Measurements from ENCODE around the gene SHANK2. TPM values are rescaled to one million over a fixed set of nuclear protein-coding genes. Genes with fewer than 3 reads are reported as not detected.

SHANK2 gene
- polyA plus RNA-seq, 1 donor (not counting 4 experiments of a cell fraction or from before 2014, with no cell fraction given), result 0.22 TPM

DNA sequence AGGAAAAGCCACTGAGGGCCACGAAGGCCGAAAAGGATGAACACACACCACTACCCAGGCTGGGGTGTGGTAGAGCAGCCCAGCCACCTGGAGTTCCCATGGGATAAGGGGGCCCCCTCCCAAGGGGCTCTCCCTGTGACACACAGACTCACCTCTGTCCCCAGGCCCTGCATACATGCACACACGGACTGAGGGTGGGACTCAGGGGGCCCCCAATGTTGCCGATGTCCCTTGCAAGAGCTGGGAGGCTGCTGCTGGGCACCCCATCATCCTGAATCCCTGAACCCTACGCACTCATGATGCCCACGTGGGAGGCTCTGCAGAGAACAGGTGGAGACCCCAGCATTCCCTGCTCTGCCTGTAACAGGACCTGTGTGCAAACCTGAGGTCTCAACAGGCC is 14.5 kb downstream of the SHANK2 start:
- H3K27ac ChIP-seq (ENCODE audit: control insufficient read depth, insufficient read depth, low read length), result no peak overlapping the region
- no peaks in the 10 kb centered on the region for H3K27me3 ChIP-seq (ENCODE audit: control insufficient read depth, extremely low read depth, insufficient read depth, low read length)
- DNase-seq (ENCODE audit: low read depth, low spot score) (no peak), FAIRE-seq (no peak)
- TF ChIP-seq EZH2 (IDR thresholded peaks at IDR 0.05; ENCODE audit: low read length), result no peak
- TF ChIP-seq, protein P1, sequence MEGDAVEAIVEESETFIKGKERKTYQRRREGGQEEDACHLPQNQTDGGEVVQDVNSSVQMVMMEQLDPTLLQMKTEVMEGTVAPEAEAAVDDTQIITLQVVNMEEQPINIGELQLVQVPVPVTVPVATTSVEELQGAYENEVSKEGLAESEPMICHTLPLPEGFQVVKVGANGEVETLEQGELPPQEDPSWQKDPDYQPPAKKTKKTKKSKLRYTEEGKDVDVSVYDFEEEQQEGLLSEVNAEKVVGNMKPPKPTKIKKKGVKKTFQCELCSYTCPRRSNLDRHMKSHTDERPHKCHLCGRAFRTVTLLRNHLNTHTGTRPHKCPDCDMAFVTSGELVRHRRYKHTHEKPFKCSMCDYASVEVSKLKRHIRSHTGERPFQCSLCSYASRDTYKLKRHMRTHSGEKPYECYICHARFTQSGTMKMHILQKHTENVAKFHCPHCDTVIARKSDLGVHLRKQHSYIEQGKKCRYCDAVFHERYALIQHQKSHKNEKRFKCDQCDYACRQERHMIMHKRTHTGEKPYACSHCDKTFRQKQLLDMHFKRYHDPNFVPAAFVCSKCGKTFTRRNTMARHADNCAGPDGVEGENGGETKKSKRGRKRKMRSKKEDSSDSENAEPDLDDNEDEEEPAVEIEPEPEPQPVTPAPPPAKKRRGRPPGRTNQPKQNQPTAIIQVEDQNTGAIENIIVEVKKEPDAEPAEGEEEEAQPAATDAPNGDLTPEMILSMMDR (optimal IDR thresholded peaks at IDR 0.05 in 1 of 3, IDR thresholded peaks at IDR 0.05 in 1 of 3, conservative IDR thresholded peaks at IDR 0.05 in 1 of 3; ENCODE audit: extremely low read depth in 1 of 3, insufficient read depth in 2 of 3, low read length in 3 of 3), result no peak
- no peaks in the 10 kb centered on the region for H3K9me3 ChIP-seq (ENCODE audit: control insufficient read depth, low read depth, low read length)
- H4K20me1 ChIP-seq (ENCODE audit: control insufficient read depth, extremely low read depth, insufficient read depth, low read length), result no peaks in the 10 kb centered on the region
- no peak overlapping the region for H3K4me2 ChIP-seq (ENCODE audit: control insufficient read depth, extremely low read depth, insufficient read depth, low read depth, low read length)
- H3K4me3 ChIP-seq (ENCODE audit: control insufficient read depth in 2 of 3, extremely low read depth in 1 of 3, insufficient read depth in 2 of 3, low read depth in 1 of 3, low read length in 3 of 3), result no peak overlapping the region
- no peaks in the 10 kb centered on the region for H3K9me1 ChIP-seq (ENCODE audit: control insufficient read depth, extremely low read depth, insufficient read depth, low read length)
- H3K4me1 ChIP-seq (ENCODE audit: control insufficient read depth, extremely low read depth, insufficient read depth, low read length), result peaks cover 11% of the 10 kb centered on the region
- no peaks in the 10 kb centered on the region for H3K36me3 ChIP-seq (ENCODE audit: control insufficient read depth in 2 of 2, extremely low read depth in 1 of 2, insufficient read depth in 2 of 2, low read length in 2 of 2)
- H3K79me2 ChIP-seq (ENCODE audit: control insufficient read depth, insufficient read depth, low read length), result no peaks in the 10 kb centered on the region
- no peak overlapping the region for H2AFZ ChIP-seq (ENCODE audit: control insufficient read depth, low read length)
- H3K9ac ChIP-seq (ENCODE audit: control insufficient read depth, extremely low read depth, insufficient read depth, low read length), result no peak overlapping the region
- dilution Hi-C loops (cut with MboI; ENCODE audit: extremely low pct_ligation_motif_present, low sequenced_read_pairs), result no loop called here

GRCh38 chr11:71236836-71237475 is 15.4 kb downstream of the SHANK2 start:
- no peak overlapping the region for H3K9ac ChIP-seq (ENCODE audit: control insufficient read depth, extremely low read depth, insufficient read depth, low read length)
- no peak overlapping the region for H3K27ac ChIP-seq (ENCODE audit: control insufficient read depth, insufficient read depth, low read length)
- dilution Hi-C loops (cut with MboI; ENCODE audit: extremely low pct_ligation_motif_present, low sequenced_read_pairs), result no loop called here
- no peaks in the 10 kb centered on the region for H3K27me3 ChIP-seq (ENCODE audit: control insufficient read depth, extremely low read depth, insufficient read depth, low read length)
- no peaks in the 10 kb centered on the region for H4K20me1 ChIP-seq (ENCODE audit: control insufficient read depth, extremely low read depth, insufficient read depth, low read length)
- no peaks in the 10 kb centered on the region for H3K9me1 ChIP-seq (ENCODE audit: control insufficient read depth, extremely low read depth, insufficient read depth, low read length)
- no peak for FAIRE-seq
- no peak for TF ChIP-seq EZH2 (IDR thresholded peaks at IDR 0.05; ENCODE audit: low read length)
- TF ChIP-seq, protein P1 (optimal IDR thresholded peaks at IDR 0.05 in 1 of 3, IDR thresholded peaks at IDR 0.05 in 1 of 3, conservative IDR thresholded peaks at IDR 0.05 in 1 of 3; ENCODE audit: extremely low read depth in 1 of 3, insufficient read depth in 2 of 3, low read length in 3 of 3), result no peak
- H3K4me2 ChIP-seq (ENCODE audit: control insufficient read depth, extremely low read depth, insufficient read depth, low read depth, low read length), result no peak overlapping the region
- DNase-seq (ENCODE audit: low read depth, low spot score), result no peak
- no peak overlapping the region for H3K4me3 ChIP-seq (ENCODE audit: control insufficient read depth in 2 of 3, extremely low read depth in 1 of 3, insufficient read depth in 2 of 3, low read depth in 1 of 3, low read length in 3 of 3)
- H3K4me1 ChIP-seq (ENCODE audit: control insufficient read depth, extremely low read depth, insufficient read depth, low read length), result peaks cover 11% of the 10 kb centered on the region
- H3K79me2 ChIP-seq (ENCODE audit: control insufficient read depth, insufficient read depth, low read length), result no peaks in the 10 kb centered on the region
- no peaks in the 10 kb centered on the region for H3K9me3 ChIP-seq (ENCODE audit: control insufficient read depth, low read depth, low read length)
- H3K36me3 ChIP-seq (ENCODE audit: control insufficient read depth in 2 of 2, extremely low read depth in 1 of 2, insufficient read depth in 2 of 2, low read length in 2 of 2), result no peaks in the 10 kb centered on the region
- no peak overlapping the region for H2AFZ ChIP-seq (ENCODE audit: control insufficient read depth, low read length)
